Measurements from ENCODE around the gene TCIRG1. TPM values are rescaled to one million over a fixed set of nuclear protein-coding genes. Genes with fewer than 3 reads are reported as not detected.
"Not testable (repeated sequence)": the region's sequence is repeated elsewhere in the genome, so short reads cannot be mapped to it uniquely, and the experiment has no call there.

Gene TCIRG1
- total RNA-seq (100 to 1,000 TPM; 164 to 381 (median 194) TPM), polyA plus RNA-seq (10 to 100 TPM; 27.3 to 39.0 TPM), total RNA-seq (114 reads per million, percentile 86 among the genes with 10 or more reads in this experiment)

DNA sequence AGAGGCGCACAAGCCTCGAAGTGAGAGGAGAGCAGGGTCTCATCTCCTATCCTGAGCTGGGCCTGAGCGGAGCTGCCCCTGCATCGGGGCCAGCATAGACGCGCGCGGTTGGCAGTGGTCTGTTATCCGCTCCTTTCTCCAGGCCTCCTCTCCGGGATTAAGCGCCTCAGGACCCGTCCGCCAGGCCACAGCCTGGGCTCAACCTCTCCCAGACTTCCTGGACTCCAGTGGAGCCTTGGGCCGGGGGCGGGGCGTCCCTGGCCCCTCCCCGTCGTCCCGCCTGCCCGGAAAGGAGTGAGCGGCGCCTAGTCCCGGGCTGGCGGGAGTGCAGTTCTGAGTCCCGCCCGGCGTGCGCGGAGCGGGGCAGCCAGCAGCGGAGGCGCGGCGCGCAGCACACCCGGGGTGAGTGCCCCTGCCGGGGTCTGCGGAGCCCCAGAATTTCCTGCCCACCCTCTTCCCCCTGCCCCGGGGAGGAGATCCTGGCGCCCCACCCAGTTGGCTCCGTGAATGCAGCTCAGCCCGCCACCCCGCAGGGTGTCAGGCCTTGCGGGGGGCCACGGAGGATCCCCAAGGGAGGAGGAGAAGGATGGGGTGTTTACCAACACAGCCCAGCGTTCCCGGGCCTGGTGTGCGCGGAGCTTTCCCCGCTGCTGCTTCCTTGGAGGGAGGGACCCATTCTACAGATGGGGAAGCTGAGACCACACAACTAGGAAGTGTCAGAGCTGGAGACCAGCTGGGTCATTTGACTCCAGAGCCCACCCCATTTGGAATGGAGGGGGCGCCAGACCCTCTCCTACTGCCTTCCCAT, at the start of gene TCIRG1:
Gene TCIRG1, plus strand, starts transcription at position 308 of the 808 bp plus-strand sequence. CDS start 2,247 bp downstream, outside the sequence.
- H3K4me1 Mint-ChIP-seq: peaks cover 14 to 30% (median 25%) of the 10 kb centered on the region in 7 donors
- ChIA-PET CTCF (no interaction called here), POLR2A (interaction anchor here (0.5 to 1.2 kb wide), 5 partner anchors 8 to 511 kb away, joined by 3 to 6 read pairs (median 3); partner anchors contain the start of gene NDUFS8)
- peak within 1 kb of the TSS; percentile 87 to 94 (median 90) for H3K4me3 Mint-ChIP-seq
- ATAC-seq: peak; percentile 53
- H3K27ac Mint-ChIP-seq: peak within 1 kb of the TSS; percentile 92 to 98 (median 94)
- Histone ChIP-seq H3K36me3 (ENCODE audit: control insufficient read depth in 2 of 3, insufficient read depth in 3 of 3, low read length in 3 of 3) (peaks cover 0 to 38% (median 0%) of the 10 kb centered on the region in 3 experiments), H3K4me3 (ENCODE audit: low read length) (peak within 1 kb of the TSS; percentile 84), H3K9me3 (ENCODE audit: control insufficient read depth in 2 of 3, low read length in 3 of 3) (no peaks in the 10 kb centered on the region), H3K4me1 (ENCODE audit: control insufficient read depth in 2 of 2, insufficient read depth in 2 of 2, low read length in 2 of 2) (peaks cover 8 to 20% of the 10 kb centered on the region in 2 donors), H3K27me3 (ENCODE audit: control insufficient read depth in 2 of 2, insufficient read depth in 2 of 2, low read length in 2 of 2) (no peaks in the 10 kb centered on the region), H3K27ac (ENCODE audit: low read depth, low read length) (peak within 1 kb of the TSS; percentile 88)
- H3K36me3 Mint-ChIP-seq: peaks cover 0 to 5% (median 0%) of the 10 kb centered on the region in 5 donors
- H3K9me3 Mint-ChIP-seq: no peaks in the 10 kb centered on the region
- intact Hi-C loops (cut with micrococcal nuclease): loop anchor here (1.0 to 10.0 kb wide), 4 partner anchors 9 to 236 kb away; partner anchors contain the start of genes C11orf24 (in 1 of the 2), CHKA (in 1 of the 2), KMT5B (in 1 of the 2) and NDUFS8 (in 1 of the 2)
- peak in 8 of 9 donors; percentile 28 to 72 (median 41) for DNase-seq
- H3K27me3 Mint-ChIP-seq: no peaks in the 10 kb centered on the region

DNA sequence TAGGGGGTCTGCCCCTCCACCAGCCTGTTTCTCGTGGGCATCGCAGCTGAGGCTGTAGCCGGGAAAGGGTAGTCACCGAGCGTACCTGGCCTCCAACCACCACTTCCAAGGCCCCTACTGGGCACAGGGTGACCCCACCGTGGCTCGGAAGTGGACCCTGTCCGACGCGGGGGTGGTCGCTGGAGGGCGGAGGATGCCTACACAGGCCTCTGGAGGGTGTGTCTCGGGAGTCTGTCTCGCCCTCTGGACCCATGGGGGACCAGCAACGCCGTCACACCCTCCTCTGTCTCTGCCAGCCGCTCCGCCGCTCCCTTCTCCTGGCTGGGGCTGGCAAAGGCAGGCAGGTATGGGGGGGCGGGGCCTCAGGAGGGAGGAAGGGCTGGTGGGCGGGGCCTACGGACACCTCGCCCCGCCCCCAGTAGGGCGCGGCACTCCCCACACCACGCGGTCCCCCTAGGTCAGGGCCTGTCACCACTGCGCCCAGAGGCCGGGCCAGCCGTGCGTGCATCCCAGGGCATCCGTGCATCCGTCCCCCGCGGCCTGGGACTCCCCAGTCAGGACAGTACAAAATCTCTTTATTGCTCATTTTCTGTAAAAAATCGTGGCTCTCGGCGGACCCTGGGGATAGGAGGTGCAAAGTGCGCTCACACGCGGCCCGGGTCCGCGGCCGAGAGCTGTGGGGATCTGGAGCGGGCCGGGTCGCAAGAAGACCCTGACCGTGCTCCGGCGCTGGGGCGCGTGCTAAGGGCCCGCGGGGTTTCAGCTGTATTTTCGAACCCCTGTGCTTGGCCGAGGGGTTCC, 48.1 kb upstream of the TCIRG1 start:
- H3K36me3 Mint-ChIP-seq; H3K36me3 ChIP-seq (ENCODE audit: control insufficient read depth in 2 of 3, insufficient read depth in 3 of 3, low read length in 3 of 3); DNase-seq; intact Hi-C loops (cut with micrococcal nuclease); H3K27ac ChIP-seq (ENCODE audit: low read depth, low read length); H3K9me3 ChIP-seq (ENCODE audit: control insufficient read depth in 2 of 3, low read length in 3 of 3); H3K27ac Mint-ChIP-seq; H3K4me1 ChIP-seq (ENCODE audit: control insufficient read depth in 2 of 2, insufficient read depth in 2 of 2, low read length in 2 of 2); ATAC-seq; H3K4me3 Mint-ChIP-seq; H3K27me3 ChIP-seq (ENCODE audit: control insufficient read depth in 2 of 2, insufficient read depth in 2 of 2, low read length in 2 of 2); H3K4me3 ChIP-seq (ENCODE audit: low read length); H3K27me3 Mint-ChIP-seq; POLR2A ChIA-PET; H3K9me3 Mint-ChIP-seq: not testable (repeated sequence)
- H3K4me1 Mint-ChIP-seq: peaks cover 6 to 10% (median 7%) of the 10 kb centered on the region in 7 donors
- CTCF ChIA-PET: interaction anchor here (0.6 kb wide), 1 partner anchor 38 kb away, joined by 3 read pairs; no protein-coding TSS in a partner anchor

DNA sequence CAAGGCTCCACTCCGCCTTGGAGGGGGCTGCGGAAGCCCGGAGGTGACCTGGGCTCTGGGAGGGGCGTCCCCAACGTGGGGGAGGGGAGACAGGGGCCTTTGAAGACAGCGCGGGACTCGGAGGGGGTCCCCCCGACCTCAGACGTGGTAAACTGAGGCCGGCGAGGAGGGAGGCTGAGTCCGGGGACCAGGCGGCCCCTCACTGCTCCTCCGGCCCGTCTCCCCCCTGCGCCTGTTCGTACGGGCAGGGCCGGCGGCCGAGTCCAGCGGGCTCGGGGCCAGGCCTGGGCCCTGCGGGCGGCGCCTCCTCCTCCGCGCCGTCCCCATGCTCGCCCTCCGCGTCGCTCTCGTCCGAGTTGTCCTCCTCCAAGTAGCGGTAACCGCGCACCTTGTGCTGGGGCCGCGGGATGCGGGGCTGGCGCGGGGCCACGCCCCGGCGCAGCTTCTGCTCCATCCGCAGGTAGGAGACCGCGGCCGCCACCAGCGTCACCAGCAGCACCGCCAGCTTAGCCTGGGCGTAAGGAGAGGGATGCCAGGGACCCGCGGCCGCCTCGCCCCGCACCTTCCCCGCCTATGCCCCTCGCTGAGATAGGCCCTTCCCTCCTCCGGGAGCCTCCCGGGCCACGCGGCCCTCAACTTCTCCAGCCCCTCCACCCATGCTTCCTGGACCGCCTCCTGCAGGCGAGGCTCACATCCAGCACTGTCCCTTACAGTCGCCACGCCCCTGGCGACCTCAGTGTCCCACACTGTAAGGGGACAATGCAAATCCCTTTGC, 47.3 kb upstream of the TCIRG1 start:
- H3K27ac Mint-ChIP-seq; POLR2A ChIA-PET; DNase-seq; H3K27me3 ChIP-seq (ENCODE audit: control insufficient read depth in 2 of 2, insufficient read depth in 2 of 2, low read length in 2 of 2); H3K36me3 ChIP-seq (ENCODE audit: control insufficient read depth in 2 of 3, insufficient read depth in 3 of 3, low read length in 3 of 3); H3K9me3 ChIP-seq (ENCODE audit: control insufficient read depth in 2 of 3, low read length in 3 of 3); ATAC-seq; H3K27ac ChIP-seq (ENCODE audit: low read depth, low read length); H3K27me3 Mint-ChIP-seq; intact Hi-C loops (cut with micrococcal nuclease); H3K4me1 ChIP-seq (ENCODE audit: control insufficient read depth in 2 of 2, insufficient read depth in 2 of 2, low read length in 2 of 2); H3K36me3 Mint-ChIP-seq; H3K9me3 Mint-ChIP-seq; CTCF ChIA-PET; H3K4me3 ChIP-seq (ENCODE audit: low read length): not testable (repeated sequence)
- Mint-ChIP-seq H3K4me1 (peaks cover 6 to 10% (median 7%) of the 10 kb centered on the region in 7 donors), H3K4me3 (peak overlapping the region in 1 of 10 donors; percentile 41)

DNA sequence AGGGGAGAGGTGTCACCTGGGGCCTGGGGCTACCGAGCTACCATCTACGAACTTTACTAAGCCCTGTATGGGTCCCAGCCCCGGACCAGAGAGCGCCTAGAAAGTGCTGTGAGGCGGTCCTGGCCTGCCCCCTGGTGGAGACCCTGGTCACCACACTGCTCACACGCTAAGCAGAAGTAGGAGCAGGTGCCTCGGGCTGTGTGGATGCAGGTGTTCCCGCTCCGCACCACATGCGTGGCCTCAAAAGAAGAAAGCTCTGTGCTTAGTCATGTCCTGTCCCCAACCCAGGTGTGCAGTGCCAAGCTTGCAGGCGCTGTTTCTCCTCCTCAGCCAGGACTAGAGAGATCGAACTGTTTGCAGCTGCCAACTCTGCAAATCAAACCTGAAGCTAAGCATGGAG, 45.0 kb upstream of the TCIRG1 start:
- intact Hi-C loops (cut with micrococcal nuclease); ATAC-seq; H3K27ac Mint-ChIP-seq; CTCF ChIA-PET; H3K36me3 ChIP-seq (ENCODE audit: control insufficient read depth in 2 of 3, insufficient read depth in 3 of 3, low read length in 3 of 3); H3K27ac ChIP-seq (ENCODE audit: low read depth, low read length); H3K27me3 Mint-ChIP-seq; H3K4me3 ChIP-seq (ENCODE audit: low read length); H3K9me3 Mint-ChIP-seq; H3K4me1 ChIP-seq (ENCODE audit: control insufficient read depth in 2 of 2, insufficient read depth in 2 of 2, low read length in 2 of 2); H3K9me3 ChIP-seq (ENCODE audit: control insufficient read depth in 2 of 3, low read length in 3 of 3); H3K27me3 ChIP-seq (ENCODE audit: control insufficient read depth in 2 of 2, insufficient read depth in 2 of 2, low read length in 2 of 2): not testable (repeated sequence)
- POLR2A ChIA-PET: interaction anchor here (0.7 kb wide), 1 partner anchor 9 kb away, joined by 3 read pairs; no protein-coding TSS in a partner anchor
- Mint-ChIP-seq H3K36me3 (peaks cover 0 to 14% (median 0%) of the 10 kb centered on the region in 5 donors), H3K4me1 (peaks cover 13 to 28% (median 25%) of the 10 kb centered on the region in 7 donors), H3K4me3 (peak overlapping the region in 1 of 10 donors; percentile 12)
- peak in 8 of 9 donors; percentile 30 to 55 (median 46) for DNase-seq

GRCh38 chr11:67994387-67994786, 44.4 kb upstream of the TCIRG1 start:
- H3K36me3 Mint-ChIP-seq: peaks cover 0 to 14% (median 0%) of the 10 kb centered on the region in 5 donors
- H3K27me3 Mint-ChIP-seq; H3K9me3 ChIP-seq (ENCODE audit: control insufficient read depth in 2 of 3, low read length in 3 of 3); DNase-seq; H3K27ac ChIP-seq (ENCODE audit: low read depth, low read length); CTCF ChIA-PET; H3K4me3 Mint-ChIP-seq; H3K4me1 ChIP-seq (ENCODE audit: control insufficient read depth in 2 of 2, insufficient read depth in 2 of 2, low read length in 2 of 2); H3K27me3 ChIP-seq (ENCODE audit: control insufficient read depth in 2 of 2, insufficient read depth in 2 of 2, low read length in 2 of 2); H3K36me3 ChIP-seq (ENCODE audit: control insufficient read depth in 2 of 3, insufficient read depth in 3 of 3, low read length in 3 of 3); ATAC-seq; H3K27ac Mint-ChIP-seq; H3K4me3 ChIP-seq (ENCODE audit: low read length); H3K9me3 Mint-ChIP-seq; intact Hi-C loops (cut with micrococcal nuclease): not testable (repeated sequence)
- POLR2A ChIA-PET: interaction anchor here (0.7 kb wide), 1 partner anchor 8 kb away, joined by 3 read pairs; no protein-coding TSS in a partner anchor
- H3K4me1 Mint-ChIP-seq: peaks cover 13 to 30% (median 26%) of the 10 kb centered on the region in 7 donors

DNA sequence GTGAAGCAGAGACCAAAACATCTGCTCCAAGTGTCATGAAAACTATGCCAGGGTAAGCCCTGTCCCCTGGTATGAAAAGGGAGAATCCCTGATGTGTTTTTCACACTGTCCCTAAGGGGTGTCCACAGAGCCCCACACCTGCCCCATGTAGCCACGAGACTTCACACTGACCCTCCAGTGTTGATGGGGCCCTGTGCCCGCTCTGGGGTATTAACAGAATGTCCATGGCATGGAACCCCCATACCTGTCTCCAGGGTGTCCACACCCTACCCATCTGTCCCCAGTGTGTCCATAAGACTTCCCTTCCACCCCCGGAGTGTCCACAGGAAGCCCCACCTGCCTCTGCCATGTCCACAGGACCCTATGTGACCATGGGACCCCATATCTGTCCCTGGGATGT, 43.7 kb upstream of the TCIRG1 start:
- ATAC-seq; H3K9me3 ChIP-seq (ENCODE audit: control insufficient read depth in 2 of 3, low read length in 3 of 3); intact Hi-C loops (cut with micrococcal nuclease); H3K4me3 Mint-ChIP-seq; H3K4me1 ChIP-seq (ENCODE audit: control insufficient read depth in 2 of 2, insufficient read depth in 2 of 2, low read length in 2 of 2); H3K4me3 ChIP-seq (ENCODE audit: low read length); H3K27me3 Mint-ChIP-seq; H3K36me3 ChIP-seq (ENCODE audit: control insufficient read depth in 2 of 3, insufficient read depth in 3 of 3, low read length in 3 of 3); CTCF ChIA-PET; H3K27ac Mint-ChIP-seq; POLR2A ChIA-PET; H3K9me3 Mint-ChIP-seq; H3K27me3 ChIP-seq (ENCODE audit: control insufficient read depth in 2 of 2, insufficient read depth in 2 of 2, low read length in 2 of 2); DNase-seq; H3K27ac ChIP-seq (ENCODE audit: low read depth, low read length): not testable (repeated sequence)
- peaks cover 13 to 30% (median 26%) of the 10 kb centered on the region in 7 donors for H3K4me1 Mint-ChIP-seq
- H3K36me3 Mint-ChIP-seq: peaks cover 0 to 14% (median 0%) of the 10 kb centered on the region in 5 donors

All from naive thymus-derived CD4-positive, alpha-beta T cell (primary cell).